GM18517 (cell line): ENCODE measurements around the gene ATP5F1D.
"Not testable (repeated sequence)": the region's sequence is repeated elsewhere in the genome, so short reads cannot be mapped to it uniquely, and the experiment has no call there.

ENCODE experiments used
- ATAC-seq: cut with Tn5 transposase; IDR thresholded peaks from one replicate; pipeline ENCODE4 v1.9.1; 2021; ENCODE audit warnings: mild to moderate bottlenecking, moderate library complexity; ENCODE audit not compliant: unreplicated experiment

The ATP5F1D gene

GRCh38 chr19:1241417-1242095 is at the start of gene ATP5F1D:
Gene ATP5F1D (plus strand): TSS chr19:1241751. CDS start chr19:1241851, 100 bp downstream.
- ATAC-seq = peak; percentile 49

GRCh38 chr19:1199531-1199930 is 42.0 kb upstream of the ATP5F1D start:
- ATAC-seq = no peak

- ATAC-seq = not testable (repeated sequence)
Observed at GRCh38 chr19:1200614-1201013, 40.9 kb upstream of the ATP5F1D start.

- peak; percentile 77 for ATAC-seq
Observed at GRCh38 chr19:1205114-1206099, 36.1 kb upstream of the ATP5F1D start, which contains the start of gene STK11. Gene STK11 (plus strand): TSS chr19:1205778. CDS start chr19:1206914, 1,136 bp downstream.

GRCh38 chr19:1206150-1206863 is 35.2 kb upstream of the ATP5F1D start:
- ATAC-seq = no peak

- ATAC-seq = no peak
Observed at GRCh38 chr19:1206864-1207450, 34.6 kb upstream of the ATP5F1D start.

- not testable (repeated sequence) for ATAC-seq
Observed at GRCh38 chr19:1208830-1209229, 32.7 kb upstream of the ATP5F1D start.

- ATAC-seq = no peak
Observed at GRCh38 chr19:1210227-1210538, 31.4 kb upstream of the ATP5F1D start.

- no peak for ATAC-seq
Observed at GRCh38 chr19:1211494-1212234, 29.9 kb upstream of the ATP5F1D start.

GRCh38 chr19:1213391-1214286 is 27.9 kb upstream of the ATP5F1D start:
- no peak for ATAC-seq

- no peak for ATAC-seq
Observed at GRCh38 chr19:1214299-1214861, 27.2 kb upstream of the ATP5F1D start.

- no peak for ATAC-seq
Observed at GRCh38 chr19:1214862-1215731, 26.5 kb upstream of the ATP5F1D start.

- no peak for ATAC-seq
Observed at GRCh38 chr19:1216756-1217155, 24.8 kb upstream of the ATP5F1D start.

GRCh38 chr19:1217366-1217765 is 24.2 kb upstream of the ATP5F1D start:
- ATAC-seq = no peak

- ATAC-seq = no peak
Observed at GRCh38 chr19:1218751-1219567, 22.6 kb upstream of the ATP5F1D start.

- no peak for ATAC-seq
Observed at GRCh38 chr19:1219786-1220476, 21.6 kb upstream of the ATP5F1D start.
